ENCODE results near the gene PHRF1. TPM values are rescaled to one million over a fixed set of nuclear protein-coding genes. Genes with fewer than 3 reads are reported as not detected.

PHRF1 gene
- total and polyA plus RNA-seq, 2 of the 4 experiments (the other 2 are of a cell fraction) = 10.9 to 17.5 TPM

- no peaks in the 10 kb centered on the region for H3K79me1 ChIP-seq (ENCODE audit: low read depth in 1 of 2, low read length in 2 of 2)
- BruUV-seq (replicated peaks) = no TSS peak
- H2BK20ac ChIP-seq (ENCODE audit: low read depth, low read length) = no peak overlapping the region
- H4K91ac ChIP-seq (ENCODE audit: insufficient read depth, low read depth, low read length) = no peak overlapping the region
- H3K9me3 ChIP-seq (ENCODE audit: control insufficient read depth, insufficient read depth, low read length) = no peaks in the 10 kb centered on the region
- no peak overlapping the region for H3K4me3 ChIP-seq (ENCODE audit: insufficient read depth, low read depth, low read length)
- H3K23ac ChIP-seq (ENCODE audit: low read depth, low read length) = no peak overlapping the region
- dilution Hi-C loops (cut with HindIII; ENCODE audit: low sequenced_read_pairs, unreplicated experiment) = no loop called here
- no peak overlapping the region for H2AK9ac ChIP-seq (replicated peaks; ENCODE audit: low read depth, low read length, poor library complexity)
- H2AK5ac ChIP-seq (ENCODE audit: low read depth, low read length) = no peak overlapping the region
- intact Hi-C loops (cut with micrococcal nuclease) = no loop called here
- no peaks in the 10 kb centered on the region for H3K9me1 ChIP-seq (ENCODE audit: insufficient read depth, low read length)
- DNase-seq (no peak), ATAC-seq (ENCODE audit: low read depth) (no peak)
- H2AFZ ChIP-seq (replicated peaks; ENCODE audit: low read length, poor library complexity) = no peak overlapping the region
- no peak overlapping the region for H2BK5ac ChIP-seq (ENCODE audit: low read depth, low read length, poor library complexity, severe bottlenecking)
- H4K5ac ChIP-seq (ENCODE audit: low read depth, low read length) = no peak overlapping the region
- 67% methylated on average over 10 of the region's 28 CpGs; no CpG with 5 or more reads in 1 of the 2 experiments for WGBS, 2 experiments (ENCODE audit: extremely low coverage in 2 of 2, insufficient read length in 1 of 2)
- POLR2A ChIA-PET (ENCODE audit: unreplicated experiment) = interaction anchor here (0.6 kb wide), 1 partner anchor 31 kb away, joined by 9 read pairs; no protein-coding TSS in a partner anchor
- no peak overlapping the region for H4K8ac ChIP-seq (ENCODE audit: low read depth in 2 of 2, low read length in 2 of 2)
- H3K14ac ChIP-seq (replicated peaks; ENCODE audit: low read depth, low read length) = no peak overlapping the region
- CTCF ChIA-PET = no interaction called here
- H3K56ac ChIP-seq (ENCODE audit: extremely low read depth, insufficient read depth, low read length) = no peak overlapping the region
- H3K36me3 ChIP-seq (ENCODE audit: control insufficient read depth, insufficient read depth, low read length) = peaks cover 16% of the 10 kb centered on the region; the same call in 1 of the 2 replicates
- H3K4me1 ChIP-seq (ENCODE audit: control insufficient read depth, insufficient read depth, low read length) = peaks cover 10% of the 10 kb centered on the region; the same call in 1 of the 2 replicates
- no peak overlapping the region for H3K4me2 ChIP-seq (ENCODE audit: low read depth, low read length)
- no peak overlapping the region for H3K4ac ChIP-seq (ENCODE audit: low read depth, low read length)
- no peak overlapping the region for H2BK120ac ChIP-seq (ENCODE audit: low read depth, low read length)
- H2BK15ac ChIP-seq (ENCODE audit: low read depth, low read length) = no peak overlapping the region
- H3K27ac ChIP-seq (ENCODE audit: insufficient read depth, low read length) = no peak overlapping the region
- H3K18ac ChIP-seq (ENCODE audit: low read depth, low read length) = no peak overlapping the region
- H3K27me3 ChIP-seq (ENCODE audit: control insufficient read depth, insufficient read depth, low read length) = peaks cover 16% of the 10 kb centered on the region; the same call in 1 of the 2 replicates
- H3K9ac ChIP-seq (ENCODE audit: low read depth, low read length) = no peak overlapping the region
- peaks cover 44% of the 10 kb centered on the region for H4K20me1 ChIP-seq (ENCODE audit: insufficient read depth, low read length)
- TF ChIP-seq RAD21 (IDR thresholded peaks at IDR 0.05; ENCODE audit: low read length) (no peak), MXI1 (IDR thresholded peaks at IDR 0.05; ENCODE audit: borderline replicate concordance, low read depth, low read length) (no peak), RFX5 (IDR thresholded peaks at IDR 0.05; ENCODE audit: low read depth, low read length) (no peak), NFE2L2 (IDR thresholded peaks at IDR 0.05; ENCODE audit: low read depth, low read length) (no peak), MAFK (IDR thresholded peaks at IDR 0.05; ENCODE audit: low read depth, low read length) (no peak), CHD1 (IDR thresholded peaks at IDR 0.05; ENCODE audit: low read depth, low read length) (no peak), SMC3 (IDR thresholded peaks at IDR 0.05; ENCODE audit: low read depth, low read length) (no peak), BHLHE40 (IDR thresholded peaks at IDR 0.05; ENCODE audit: low read depth, low read length) (no peak), CEBPB (IDR thresholded peaks at IDR 0.05; ENCODE audit: low read depth, low read length) (no peak), MAZ (IDR thresholded peaks at IDR 0.05; ENCODE audit: borderline replicate concordance, low read depth, low read length) (no peak), FOS (IDR thresholded peaks at IDR 0.05; ENCODE audit: low read depth, low read length) (no peak), RCOR1 (IDR thresholded peaks at IDR 0.05; ENCODE audit: insufficient replicate concordance, low read length) (no peak), POLR2A (IDR thresholded peaks at IDR 0.05; ENCODE audit: low read depth, low read length) (no peak)
- TF ChIP-seq, protein P1, sequence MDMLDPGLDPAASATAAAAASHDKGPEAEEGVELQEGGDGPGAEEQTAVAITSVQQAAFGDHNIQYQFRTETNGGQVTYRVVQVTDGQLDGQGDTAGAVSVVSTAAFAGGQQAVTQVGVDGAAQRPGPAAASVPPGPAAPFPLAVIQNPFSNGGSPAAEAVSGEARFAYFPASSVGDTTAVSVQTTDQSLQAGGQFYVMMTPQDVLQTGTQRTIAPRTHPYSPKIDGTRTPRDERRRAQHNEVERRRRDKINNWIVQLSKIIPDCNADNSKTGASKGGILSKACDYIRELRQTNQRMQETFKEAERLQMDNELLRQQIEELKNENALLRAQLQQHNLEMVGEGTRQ (IDR thresholded peaks at IDR 0.05; ENCODE audit: low read depth, low read length) = no peak
- TF ChIP-seq, protein P2, sequence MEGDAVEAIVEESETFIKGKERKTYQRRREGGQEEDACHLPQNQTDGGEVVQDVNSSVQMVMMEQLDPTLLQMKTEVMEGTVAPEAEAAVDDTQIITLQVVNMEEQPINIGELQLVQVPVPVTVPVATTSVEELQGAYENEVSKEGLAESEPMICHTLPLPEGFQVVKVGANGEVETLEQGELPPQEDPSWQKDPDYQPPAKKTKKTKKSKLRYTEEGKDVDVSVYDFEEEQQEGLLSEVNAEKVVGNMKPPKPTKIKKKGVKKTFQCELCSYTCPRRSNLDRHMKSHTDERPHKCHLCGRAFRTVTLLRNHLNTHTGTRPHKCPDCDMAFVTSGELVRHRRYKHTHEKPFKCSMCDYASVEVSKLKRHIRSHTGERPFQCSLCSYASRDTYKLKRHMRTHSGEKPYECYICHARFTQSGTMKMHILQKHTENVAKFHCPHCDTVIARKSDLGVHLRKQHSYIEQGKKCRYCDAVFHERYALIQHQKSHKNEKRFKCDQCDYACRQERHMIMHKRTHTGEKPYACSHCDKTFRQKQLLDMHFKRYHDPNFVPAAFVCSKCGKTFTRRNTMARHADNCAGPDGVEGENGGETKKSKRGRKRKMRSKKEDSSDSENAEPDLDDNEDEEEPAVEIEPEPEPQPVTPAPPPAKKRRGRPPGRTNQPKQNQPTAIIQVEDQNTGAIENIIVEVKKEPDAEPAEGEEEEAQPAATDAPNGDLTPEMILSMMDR (conservative IDR thresholded peaks at IDR 0.05; ENCODE audit: low read depth, low read length) = no peak
- TF ChIP-seq, protein P3, sequence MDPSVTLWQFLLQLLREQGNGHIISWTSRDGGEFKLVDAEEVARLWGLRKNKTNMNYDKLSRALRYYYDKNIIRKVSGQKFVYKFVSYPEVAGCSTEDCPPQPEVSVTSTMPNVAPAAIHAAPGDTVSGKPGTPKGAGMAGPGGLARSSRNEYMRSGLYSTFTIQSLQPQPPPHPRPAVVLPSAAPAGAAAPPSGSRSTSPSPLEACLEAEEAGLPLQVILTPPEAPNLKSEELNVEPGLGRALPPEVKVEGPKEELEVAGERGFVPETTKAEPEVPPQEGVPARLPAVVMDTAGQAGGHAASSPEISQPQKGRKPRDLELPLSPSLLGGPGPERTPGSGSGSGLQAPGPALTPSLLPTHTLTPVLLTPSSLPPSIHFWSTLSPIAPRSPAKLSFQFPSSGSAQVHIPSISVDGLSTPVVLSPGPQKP (IDR thresholded peaks at IDR 0.05; ENCODE audit: borderline replicate concordance, low read depth, low read length) = no peak
- in situ Hi-C loops (cut with MboI; ENCODE audit: low sequenced_read_pairs) = no loop called here
Measured at GRCh38 chr11:638631-639331, 62.5 kb downstream of the PHRF1 start.

All from IMR-90 (cell line).